Esophagus muscularis mucosa (tissue), 4 donors: ENCODE measurements around the gene SGSM2.

Source experiments
- EP300 ChIP-seq: sonication (generic); formaldehyde crosslinking; IDR thresholded peaks from one replicate; pipeline ENCODE4 v1.6.1; 2017; ENCODE audit warnings: antibody characterized with exemption
- POLR2A ChIP-seq: fragments of 450-650 bp; IDR thresholded peaks from one replicate; pipeline ENCODE4 v1.6.1; 2017; ENCODE audit warnings: antibody characterized with exemption, moderate library complexity, mild to moderate bottlenecking, low read depth
- POLR2AphosphoS5 ChIP-seq, 2 donors: sonication (generic); formaldehyde crosslinking; IDR thresholded peaks; one replicate each; pipeline ENCODE4 v1.6.1; 2017; ENCODE audit warnings: antibody characterized with exemption in 2 of 2
- TF ChIP-seq, protein P1 (sequence below), 3 experiments: fragments of 200-600 bp in 2 of 3; fragments of 450-650 bp in 1 of 3; sonication (generic) in 2 of 3; IDR thresholded peaks; one replicate each; pipeline ENCODE4 v1.5.1; 2017 to 2019; ENCODE audit warnings: antibody characterized with exemption in 3 of 3, mild to moderate bottlenecking in 2 of 3, moderate library complexity in 1 of 3

DNA sequence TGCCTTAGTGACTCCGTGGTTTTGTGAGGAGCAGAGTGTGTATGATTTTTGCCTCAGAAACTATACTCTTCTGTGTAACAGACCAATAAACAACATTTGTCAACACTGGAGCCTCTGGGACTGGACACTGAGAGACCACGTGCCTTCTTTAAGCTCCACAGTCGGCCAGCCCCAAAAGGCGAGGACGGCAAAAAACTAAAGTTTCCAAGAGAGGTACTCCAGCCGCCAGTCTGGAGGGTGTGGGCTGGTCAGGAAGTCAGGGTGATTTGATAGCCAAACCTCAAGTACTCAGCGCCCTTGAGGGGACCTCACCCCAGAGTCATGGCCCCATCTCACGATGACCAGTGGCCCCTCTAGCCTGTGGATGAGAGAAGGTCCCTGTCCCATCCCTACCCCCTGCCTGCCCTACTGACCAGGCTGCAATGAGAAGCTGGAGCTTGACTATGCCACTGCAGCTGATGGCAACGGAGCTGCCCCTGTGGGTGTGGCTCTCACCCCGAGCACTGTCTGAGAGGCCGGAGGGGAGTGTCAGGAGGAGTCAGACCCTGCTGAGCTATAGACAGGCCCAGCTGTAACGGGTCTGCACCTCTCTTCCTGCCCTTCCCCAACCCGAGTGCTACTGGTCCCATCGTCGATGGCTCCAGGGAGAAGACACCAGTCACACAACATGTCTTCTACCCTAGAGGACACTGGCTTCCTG lies 43.8 kb downstream of the SGSM2 start:
- TF ChIP-seq, protein P1, sequence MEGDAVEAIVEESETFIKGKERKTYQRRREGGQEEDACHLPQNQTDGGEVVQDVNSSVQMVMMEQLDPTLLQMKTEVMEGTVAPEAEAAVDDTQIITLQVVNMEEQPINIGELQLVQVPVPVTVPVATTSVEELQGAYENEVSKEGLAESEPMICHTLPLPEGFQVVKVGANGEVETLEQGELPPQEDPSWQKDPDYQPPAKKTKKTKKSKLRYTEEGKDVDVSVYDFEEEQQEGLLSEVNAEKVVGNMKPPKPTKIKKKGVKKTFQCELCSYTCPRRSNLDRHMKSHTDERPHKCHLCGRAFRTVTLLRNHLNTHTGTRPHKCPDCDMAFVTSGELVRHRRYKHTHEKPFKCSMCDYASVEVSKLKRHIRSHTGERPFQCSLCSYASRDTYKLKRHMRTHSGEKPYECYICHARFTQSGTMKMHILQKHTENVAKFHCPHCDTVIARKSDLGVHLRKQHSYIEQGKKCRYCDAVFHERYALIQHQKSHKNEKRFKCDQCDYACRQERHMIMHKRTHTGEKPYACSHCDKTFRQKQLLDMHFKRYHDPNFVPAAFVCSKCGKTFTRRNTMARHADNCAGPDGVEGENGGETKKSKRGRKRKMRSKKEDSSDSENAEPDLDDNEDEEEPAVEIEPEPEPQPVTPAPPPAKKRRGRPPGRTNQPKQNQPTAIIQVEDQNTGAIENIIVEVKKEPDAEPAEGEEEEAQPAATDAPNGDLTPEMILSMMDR (IDR thresholded peaks at IDR 0.05) = no peak
- no peak for TF ChIP-seq POLR2AphosphoS5 (IDR thresholded peaks at IDR 0.05)
- TF ChIP-seq POLR2A = no peak
- no peak for TF ChIP-seq EP300
